GM21423 (cell line): ENCODE data around the gene ADAMTS6.

ENCODE experiments used
- ATAC-seq: cut with Tn5 transposase; IDR thresholded peaks from one replicate; pipeline ENCODE4 v1.9.1; 2021; ENCODE audit warnings: mild to moderate bottlenecking, moderate library complexity; ENCODE audit not compliant: unreplicated experiment

The ADAMTS6 gene

DNA sequence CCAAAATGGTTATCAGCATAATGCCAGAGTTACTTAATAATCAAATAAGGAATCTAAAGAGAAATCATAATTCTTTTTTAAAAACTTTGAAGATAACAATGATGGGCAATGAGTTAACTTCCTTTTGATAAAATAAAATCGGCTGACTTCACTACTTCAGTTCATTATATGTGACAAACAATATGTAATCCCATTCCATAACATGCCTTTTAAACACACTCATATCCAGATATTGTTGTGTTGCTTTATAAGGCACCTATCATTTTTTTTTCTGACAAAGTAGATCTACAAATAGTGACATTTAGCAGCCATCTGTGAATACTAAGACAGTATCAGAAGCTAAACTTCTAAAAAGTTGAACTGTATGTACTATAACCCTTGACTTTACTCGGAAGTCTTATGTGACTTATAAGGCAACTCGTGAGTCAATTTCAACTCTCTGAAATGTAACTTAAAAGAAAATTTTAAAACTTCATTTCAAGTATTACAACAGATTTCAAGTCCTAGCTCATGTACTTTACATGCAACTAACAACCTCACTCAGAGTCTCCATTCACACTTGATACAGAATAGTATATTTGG, 7.5 kb downstream of the ADAMTS6 start:
- no peak for ATAC-seq

- no peak for ATAC-seq
These were observed 13.1 kb downstream of the ADAMTS6 start for GRCh38 chr5:65468633-65469032.

GRCh38 chr5:65462139-65462705, 19.5 kb downstream of the ADAMTS6 start:
- ATAC-seq, result no peak

- no peak for ATAC-seq
These were observed 20.2 kb downstream of the ADAMTS6 start for GRCh38 chr5:65461490-65461889.

GRCh38 chr5:65459995-65460394, 21.7 kb downstream of the ADAMTS6 start:
- ATAC-seq, result no peak

- no peak for ATAC-seq
These were observed 26.7 kb downstream of the ADAMTS6 start for GRCh38 chr5:65455064-65455463.

GRCh38 chr5:65451436-65451835, 30.3 kb downstream of the ADAMTS6 start:
- ATAC-seq, result no peak

GRCh38 chr5:65446682-65447081, 35.0 kb downstream of the ADAMTS6 start:
- no peak for ATAC-seq

DNA sequence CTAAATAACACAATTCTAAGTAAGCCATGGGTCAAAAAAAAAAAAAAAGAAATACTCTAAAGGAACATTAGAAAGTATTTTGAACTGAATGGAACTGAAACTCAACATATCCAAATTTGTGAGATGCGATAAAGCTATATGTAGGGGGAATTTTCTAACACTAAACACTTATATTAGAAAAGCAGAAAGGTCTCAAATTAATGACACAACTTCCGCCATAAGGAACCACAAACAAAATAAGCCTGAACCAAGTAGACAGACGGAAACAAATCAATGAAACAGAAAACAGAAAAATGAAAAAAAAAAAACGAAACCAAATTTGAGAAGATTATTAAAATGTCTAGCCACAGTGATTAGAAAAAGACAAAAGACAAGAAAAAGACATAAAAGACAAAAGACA, 39.9 kb downstream of the ADAMTS6 start:
- no peak for ATAC-seq

- no peak for ATAC-seq
These were observed 41.3 kb downstream of the ADAMTS6 start for GRCh38 chr5:65440456-65440855.

GRCh38 chr5:65434122-65434521, 47.6 kb downstream of the ADAMTS6 start:
- no peak for ATAC-seq

GRCh38 chr5:65426656-65427055, 55.1 kb downstream of the ADAMTS6 start:
- no peak for ATAC-seq

- ATAC-seq, result no peak
These were observed 58.1 kb downstream of the ADAMTS6 start for GRCh38 chr5:65423623-65424022.

DNA sequence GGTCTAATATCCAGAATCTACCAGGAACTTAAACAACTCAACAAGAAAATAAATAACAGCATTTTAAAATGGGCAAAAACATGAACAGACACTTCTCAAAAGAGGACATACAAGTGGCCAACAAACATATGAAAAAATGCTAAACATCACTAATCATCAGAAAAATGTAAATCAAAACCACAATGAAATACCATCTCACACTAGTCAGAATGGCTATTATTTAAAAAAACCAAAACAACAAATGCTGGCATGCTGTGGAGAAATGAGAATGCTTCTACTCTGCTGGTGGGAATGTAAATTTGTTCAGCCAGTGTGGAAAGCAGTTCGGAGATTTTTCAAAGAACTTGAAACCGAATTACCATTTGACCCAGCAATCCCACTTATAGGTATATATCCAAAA, 63.1 kb downstream of the ADAMTS6 start:
- no peak for ATAC-seq

DNA sequence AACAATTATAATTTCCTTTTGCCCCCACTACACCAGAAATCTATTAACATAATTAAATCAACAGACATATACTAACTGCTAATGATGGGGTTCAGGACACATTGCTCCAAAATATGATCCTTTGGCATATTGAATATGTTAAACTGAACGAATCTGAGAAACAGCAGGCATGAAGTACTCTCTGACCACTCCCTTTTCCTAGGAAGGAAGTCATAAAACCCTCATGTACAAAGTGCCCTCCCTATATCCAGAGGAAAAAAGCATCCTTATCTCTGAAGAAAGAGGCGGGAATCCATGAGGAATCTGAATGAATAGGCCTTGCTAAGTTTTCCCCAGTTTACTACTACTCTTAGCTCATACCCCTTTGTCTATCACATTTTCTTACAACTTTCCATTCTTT, 67.9 kb downstream of the ADAMTS6 start:
- ATAC-seq, result no peak

GRCh38 chr5:65412842-65413241, 68.9 kb downstream of the ADAMTS6 start:
- no peak for ATAC-seq

- no peak for ATAC-seq
These were observed 70.4 kb downstream of the ADAMTS6 start for GRCh38 chr5:65411356-65411755.

- ATAC-seq, result no peak
These were observed 86.1 kb downstream of the ADAMTS6 start for GRCh38 chr5:65395526-65396155.

GRCh38 chr5:65394087-65394486, 87.6 kb downstream of the ADAMTS6 start:
- ATAC-seq, result no peak

DNA sequence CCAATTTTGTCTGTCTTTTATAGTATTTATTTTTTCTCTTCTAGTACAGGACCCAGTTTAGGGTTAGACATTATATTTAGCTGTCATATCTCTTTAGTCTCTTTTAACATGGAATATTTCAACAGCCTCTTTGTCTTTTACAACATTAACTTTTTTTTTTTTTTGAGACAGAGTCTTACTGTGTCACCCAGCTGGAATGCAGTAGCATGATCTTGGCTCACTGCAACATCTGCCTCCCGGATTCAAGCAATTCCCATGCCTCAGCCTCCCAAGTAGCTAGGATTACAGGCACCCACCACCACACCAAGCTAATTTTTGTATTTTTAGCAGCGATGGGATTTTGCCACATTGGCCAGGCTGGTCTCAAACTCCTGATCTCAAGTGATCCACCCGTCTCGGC, 90.1 kb downstream of the ADAMTS6 start:
- no peak for ATAC-seq

DNA sequence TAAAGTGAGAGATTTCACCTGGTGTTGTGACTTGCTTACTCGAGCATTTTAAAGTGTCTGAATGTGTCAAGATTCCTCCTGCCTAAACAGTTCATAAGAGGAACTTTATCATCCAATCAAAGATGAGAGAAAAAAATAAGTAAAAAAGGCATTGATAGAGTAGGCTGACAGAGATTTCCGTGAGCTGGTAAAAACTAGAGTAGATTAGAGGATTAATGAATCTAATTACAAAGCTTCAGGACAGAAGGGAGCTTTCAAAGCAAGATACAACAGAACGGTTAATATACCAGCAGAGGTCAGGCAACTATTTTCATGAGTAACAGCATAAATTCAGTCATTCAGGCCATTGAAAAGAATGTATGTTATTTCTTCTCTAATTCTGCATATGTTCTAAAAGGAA, 91.5 kb downstream of the ADAMTS6 start:
- ATAC-seq, result no peak

- ATAC-seq, result no peak
These were observed 97.9 kb downstream of the ADAMTS6 start for GRCh38 chr5:65383859-65384258.

GRCh38 chr5:65382582-65382981, 99.1 kb downstream of the ADAMTS6 start:
- no peak for ATAC-seq
